GM12874 (cell line): ENCODE measurements around the gene SEC31A.

Experiments used
- CTCF ChIP-seq: IDR thresholded peaks from 2 replicates; pipeline ENCODE4 v1.5.1; 2011; ENCODE audit warnings: low read depth, mild to moderate bottlenecking, control low read depth, low read length, moderate library complexity; ENCODE audit not compliant: insufficient read depth

Gene SEC31A

GRCh38 chr4:82890901-82891706 is at the start of gene SEC31A:
TSS of gene SEC31A (minus strand) at chr4:82891153. CDS start at chr4:82881936, 9,217 bp downstream.
- no peak for TF ChIP-seq CTCF

GRCh38 chr4:82939414-82939813 is 48.5 kb upstream of the SEC31A start:
- TF ChIP-seq CTCF = no peak

- no peak for TF ChIP-seq CTCF
Observed at GRCh38 chr4:82934441-82934840, 43.5 kb upstream of the SEC31A start.

GRCh38 chr4:82930848-82931755 is 40.1 kb upstream of the SEC31A start:
- TF ChIP-seq CTCF = no peak

GRCh38 chr4:82921795-82922194 is 30.8 kb upstream of the SEC31A start:
- no peak for TF ChIP-seq CTCF

- TF ChIP-seq CTCF = no peak
Observed at GRCh38 chr4:82919386-82919785, 28.4 kb upstream of the SEC31A start.

- no peak for TF ChIP-seq CTCF
Observed at GRCh38 chr4:82918091-82918490, 27.1 kb upstream of the SEC31A start.
